GF-D8 (cell line): ENCODE results near the gene MYO1E.

Experiments
- DNase-seq: peaks from one replicate; lab custom pipeline; 2025; lab: John Stamatoyannopoulos, UW

The MYO1E gene

GRCh38 chr15:59315914-59316451 is 56.7 kb downstream of the MYO1E start:
- no peak for DNase-seq

GRCh38 chr15:59313641-59314332 is 58.9 kb downstream of the MYO1E start:
- DNase-seq, result no peak

GRCh38 chr15:59312205-59312604 is 60.5 kb downstream of the MYO1E start:
- no peak for DNase-seq

GRCh38 chr15:59311195-59311594 is 61.5 kb downstream of the MYO1E start:
- DNase-seq, result no peak

GRCh38 chr15:59309405-59309804 is 63.3 kb downstream of the MYO1E start:
- DNase-seq, result no peak

- no peak for DNase-seq
Measured at GRCh38 chr15:59307165-59307537, 65.5 kb downstream of the MYO1E start.

- no peak for DNase-seq
Measured at GRCh38 chr15:59306520-59307164, 66.0 kb downstream of the MYO1E start.

- DNase-seq, result no peak
Measured at GRCh38 chr15:59304807-59305206, 67.9 kb downstream of the MYO1E start.

GRCh38 chr15:59304034-59304795 is 68.5 kb downstream of the MYO1E start:
- no peak for DNase-seq

- no peak for DNase-seq
Measured at GRCh38 chr15:59303633-59304032, 69.0 kb downstream of the MYO1E start.

GRCh38 chr15:59303136-59303535 is 69.5 kb downstream of the MYO1E start:
- DNase-seq, result no peak

- no peak for DNase-seq
Measured at GRCh38 chr15:59301527-59301926, 71.1 kb downstream of the MYO1E start.

- no peak for DNase-seq
Measured at GRCh38 chr15:59300618-59301139, 72.0 kb downstream of the MYO1E start.

GRCh38 chr15:59299929-59300617 is 72.6 kb downstream of the MYO1E start:
- DNase-seq, result peak; percentile 61

- DNase-seq, result no peak
Measured at GRCh38 chr15:59298854-59299250, 73.8 kb downstream of the MYO1E start.

- DNase-seq, result no peak
Measured at GRCh38 chr15:59298225-59298853, 74.3 kb downstream of the MYO1E start.

- DNase-seq, result no peak
Measured at GRCh38 chr15:59296181-59296617, 76.5 kb downstream of the MYO1E start.

GRCh38 chr15:59295261-59296001 is 77.2 kb downstream of the MYO1E start:
- DNase-seq, result no peak

GRCh38 chr15:59294574-59295260 is 78.0 kb downstream of the MYO1E start:
- DNase-seq, result no peak
